GM06990 (cell line): ENCODE data around the gene MRPL41.
"Not testable (repeated sequence)": the region's sequence is repeated elsewhere in the genome, so short reads cannot be mapped to it uniquely, and the experiment has no call there.

ENCODE experiments used
- DNase-seq: peaks from one replicate; pipeline ENCODE4 v3.0.0-alpha.2; 2011; ENCODE audit not compliant: insufficient read length; ENCODE audit errors: extremely low read depth
- H3K27me3 ChIP-seq: replicated peaks from 2 replicates; pipeline ENCODE4 v1.6.0; 2011; ENCODE audit warnings: low read length; ENCODE audit not compliant: control insufficient read depth, insufficient read depth
- H3K36me3 ChIP-seq: 2 replicates; pipeline ENCODE4 v1.5.1; 2011; ENCODE audit warnings: low read length; ENCODE audit not compliant: control insufficient read depth, insufficient read depth
- H3K4me3 ChIP-seq: replicated peaks from 2 replicates; pipeline ENCODE4 v1.5.1; 2011; ENCODE audit warnings: low read depth, mild to moderate bottlenecking, control low read depth, low read length
- CTCF ChIP-seq: IDR thresholded peaks from 2 replicates; pipeline ENCODE4 v1.5.1; 2011; ENCODE audit warnings: low read length, control low read depth, mild to moderate bottlenecking, inconsistent platforms; ENCODE audit not compliant: insufficient read depth, poor library complexity, severe bottlenecking

The MRPL41 gene

GRCh38 chr9:137506702-137507171, 44.9 kb upstream of the MRPL41 start:
- DNase-seq, result no peak
- H3K27me3 ChIP-seq, result no peaks in the 10 kb centered on the region
- TF ChIP-seq CTCF, result no peak
- no peak overlapping the region for H3K4me3 ChIP-seq
- no peaks in the 10 kb centered on the region for H3K36me3 ChIP-seq

- Histone ChIP-seq H3K4me3 (no peak overlapping the region), H3K27me3 (no peaks in the 10 kb centered on the region), H3K36me3 (no peaks in the 10 kb centered on the region)
- no peak for TF ChIP-seq CTCF
- no peak for DNase-seq
These were observed 42.5 kb upstream of the MRPL41 start for GRCh38 chr9:137509198-137509597.

- not testable (repeated sequence) for H3K4me3 ChIP-seq, DNase-seq, H3K36me3 ChIP-seq, H3K27me3 ChIP-seq
These were observed 40.6 kb upstream of the MRPL41 start for GRCh38 chr9:137511126-137511525.

GRCh38 chr9:137511758-137512463, 39.8 kb upstream of the MRPL41 start:
- no peaks in the 10 kb centered on the region for H3K27me3 ChIP-seq
- H3K4me3 ChIP-seq, result no peak overlapping the region
- no peaks in the 10 kb centered on the region for H3K36me3 ChIP-seq
- no peak for DNase-seq
- no peak for TF ChIP-seq CTCF

- not testable (repeated sequence) for DNase-seq, H3K4me3 ChIP-seq, H3K36me3 ChIP-seq, H3K27me3 ChIP-seq
These were observed 38.5 kb upstream of the MRPL41 start for GRCh38 chr9:137513136-137513535.

GRCh38 chr9:137513801-137514570, 37.7 kb upstream of the MRPL41 start:
- DNase-seq, H3K36me3 ChIP-seq, H3K27me3 ChIP-seq, H3K4me3 ChIP-seq: not testable (repeated sequence)

GRCh38 chr9:137514691-137515337, 36.9 kb upstream of the MRPL41 start:
- Histone ChIP-seq H3K4me3 (no peak overlapping the region), H3K27me3 (no peaks in the 10 kb centered on the region), H3K36me3 (no peaks in the 10 kb centered on the region)
- no peak for DNase-seq
- no peak for TF ChIP-seq CTCF
